GM19025 (cell line): ENCODE results near the gene VWF.
"Not testable (repeated sequence)": the region's sequence is repeated elsewhere in the genome, so short reads cannot be mapped to it uniquely, and the experiment has no call there.

Experiments used
- ATAC-seq: cut with Tn5 transposase; IDR thresholded peaks from one replicate; pipeline ENCODE4 v1.9.1; 2021; ENCODE audit warnings: mild to moderate bottlenecking, low read depth, moderate library complexity; ENCODE audit not compliant: unreplicated experiment

The VWF gene

DNA sequence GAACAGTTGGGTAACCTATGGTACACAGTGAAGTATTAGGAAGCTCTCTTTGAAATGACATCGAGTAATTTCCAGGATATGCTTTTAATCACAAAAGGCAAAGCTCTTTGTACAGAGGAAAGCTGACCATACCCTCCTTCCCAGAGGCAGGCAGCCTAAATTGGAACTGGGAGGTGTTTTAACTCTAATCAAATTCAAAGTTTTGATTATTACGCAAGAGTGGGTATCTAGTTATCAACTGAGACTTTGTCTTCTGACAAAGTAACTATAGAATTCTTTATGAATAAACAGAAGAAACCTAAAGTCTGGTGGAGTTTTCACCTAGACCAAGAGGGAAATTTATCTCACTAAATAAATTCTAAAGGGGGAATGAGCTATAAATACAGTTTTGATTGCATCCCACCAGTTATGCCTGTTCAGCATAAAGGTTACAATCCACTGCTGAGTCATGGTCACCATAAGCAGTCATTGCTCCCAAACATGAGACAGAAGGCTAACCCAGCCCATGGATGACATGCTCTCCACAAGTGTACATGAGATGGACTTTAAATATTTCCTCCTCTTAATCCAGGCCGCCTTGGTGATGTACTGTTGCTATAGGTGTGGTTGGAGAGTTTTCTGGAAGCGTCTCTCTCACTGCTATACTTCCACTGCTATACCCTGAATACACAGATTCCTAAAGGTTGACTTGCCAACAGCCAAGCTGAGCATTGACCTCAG lies 113.7 kb downstream of the VWF start:
- ATAC-seq: not testable (repeated sequence)

DNA sequence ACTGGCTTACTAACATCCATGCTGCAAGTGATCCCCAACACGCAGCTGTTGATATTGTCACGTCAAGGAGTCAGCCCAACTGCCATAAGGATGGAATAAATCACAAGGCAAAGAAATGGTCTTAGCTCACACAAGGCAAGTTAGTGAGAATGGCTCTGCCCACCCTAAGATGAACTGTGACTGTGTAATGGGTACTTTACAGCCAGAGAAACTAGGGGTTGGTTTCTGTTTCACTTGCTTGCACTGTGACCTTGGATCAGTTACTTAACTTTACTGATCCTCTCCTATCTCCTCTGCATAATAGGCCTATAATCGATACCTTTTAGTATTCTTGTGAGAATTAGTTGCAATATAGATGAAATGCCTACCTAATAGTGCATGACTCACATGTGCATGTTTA lies 127.2 kb downstream of the VWF start:
- no peak for ATAC-seq

DNA sequence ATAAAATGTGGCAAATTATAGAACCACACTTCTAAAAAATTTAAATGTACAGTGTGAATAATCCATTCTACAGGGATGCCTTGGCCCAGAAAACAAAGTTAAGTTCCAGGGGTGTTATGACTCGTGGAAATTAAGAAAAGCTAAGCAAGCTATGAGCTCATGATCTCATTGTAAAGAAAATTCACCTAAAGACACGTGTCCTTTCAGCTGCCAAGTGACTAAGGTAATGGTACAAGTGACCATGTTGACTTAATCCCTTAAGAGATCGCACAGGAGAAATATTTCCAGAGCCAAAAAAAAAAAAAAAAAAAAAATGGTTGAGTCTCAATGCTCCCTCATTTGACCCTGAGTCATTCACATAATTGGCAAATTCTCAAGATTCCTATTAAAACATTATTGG lies 128.0 kb downstream of the VWF start:
- no peak for ATAC-seq

DNA sequence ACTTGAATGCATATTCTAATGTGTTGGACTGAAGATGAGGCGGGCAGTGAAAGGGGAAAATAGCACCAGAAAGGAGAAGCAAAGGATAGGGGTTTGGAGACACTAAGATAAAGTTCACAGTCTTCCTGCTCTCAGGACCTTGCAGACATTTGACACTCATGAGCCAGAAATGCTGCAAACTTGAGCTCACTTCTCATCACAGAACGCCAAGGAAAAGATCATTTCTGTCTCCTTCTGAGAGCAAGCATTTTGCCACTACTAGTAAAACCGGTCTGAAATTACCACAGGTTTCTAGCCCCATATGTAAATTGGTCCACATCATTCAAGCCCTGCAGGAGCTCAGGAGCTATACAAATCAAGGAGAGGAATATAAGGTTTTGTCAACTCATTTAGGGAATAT lies 134.8 kb downstream of the VWF start:
- ATAC-seq: no peak

DNA sequence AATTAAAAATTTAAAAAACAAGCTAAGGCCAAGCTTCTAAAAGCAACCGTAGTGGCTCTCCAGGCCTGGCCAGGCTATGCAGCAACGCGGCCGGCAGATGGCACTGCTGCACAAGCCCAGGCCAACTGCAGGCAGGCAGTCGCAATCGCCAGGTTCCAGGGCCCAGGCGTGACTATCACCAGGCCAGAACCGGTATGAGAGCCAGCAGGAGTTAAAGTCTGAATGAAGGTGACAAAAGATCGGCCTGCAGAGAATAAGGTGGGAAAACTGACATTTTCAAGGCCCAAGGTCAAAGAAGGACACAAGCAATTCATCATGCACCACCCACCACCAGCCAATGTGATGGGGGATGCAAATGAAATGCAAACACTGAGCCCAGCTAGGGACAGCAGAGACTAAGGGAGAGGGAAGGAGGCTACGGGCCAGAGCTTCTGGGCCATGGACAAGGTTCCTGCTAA lies 135.8 kb downstream of the VWF start:
- peak; percentile 60 for ATAC-seq

DNA sequence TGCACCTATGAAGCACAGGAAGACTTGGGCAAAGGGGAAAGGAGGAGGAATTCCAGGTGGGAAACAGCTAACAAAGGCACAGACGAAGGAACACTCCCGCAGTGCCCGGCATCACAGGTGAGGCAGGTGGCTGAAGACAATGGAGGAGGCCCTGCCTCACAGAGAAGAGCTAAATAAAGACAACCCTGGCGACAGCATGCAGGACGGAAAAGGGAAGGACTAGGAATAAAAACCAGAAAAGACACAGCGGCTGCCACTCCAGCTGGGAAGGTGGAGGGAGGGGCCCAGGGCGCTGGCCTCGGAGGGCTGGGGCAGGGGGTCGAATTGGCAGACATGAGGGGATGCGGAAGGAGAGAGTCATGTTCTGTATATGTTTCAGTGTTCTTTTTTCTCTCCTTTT lies 136.4 kb downstream of the VWF start:
- no peak for ATAC-seq

DNA sequence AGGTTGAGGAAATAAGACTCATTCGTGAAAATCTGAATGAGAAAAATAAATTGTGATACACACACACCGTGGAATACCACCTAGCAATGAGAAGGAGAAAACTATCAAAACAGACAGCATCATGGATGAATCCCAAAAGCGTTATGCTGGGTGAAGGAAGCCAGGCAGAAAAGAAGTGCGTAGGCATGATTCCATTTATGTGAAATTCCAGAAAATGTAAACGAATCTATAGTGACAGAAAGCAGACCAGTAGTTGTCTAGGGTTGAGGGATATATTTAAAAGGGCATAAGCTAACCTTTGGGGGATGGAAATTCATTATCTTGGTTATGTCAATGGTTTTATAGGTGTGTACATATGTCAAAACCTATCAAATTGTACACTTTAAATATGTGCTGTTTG lies 136.9 kb downstream of the VWF start:
- no peak for ATAC-seq

DNA sequence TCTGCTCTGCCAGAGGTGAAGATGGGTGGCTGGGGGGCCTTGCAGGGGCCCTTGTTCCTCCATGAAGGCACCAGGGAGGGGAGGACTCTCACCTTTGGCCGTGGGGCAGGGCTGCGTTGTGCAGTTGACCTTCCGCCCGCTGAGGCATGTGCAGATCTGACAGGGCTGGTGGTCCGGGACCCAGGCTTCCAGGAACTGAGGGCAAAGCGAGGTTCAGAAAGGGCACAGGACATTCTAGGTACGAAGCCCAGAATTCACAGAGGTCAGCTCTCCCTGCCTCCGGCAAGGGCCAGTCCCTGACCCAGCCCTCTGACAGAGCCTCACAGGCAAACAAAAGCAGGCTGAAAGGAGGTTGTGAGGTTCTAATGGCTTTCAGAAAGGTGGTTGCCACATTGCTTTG lies 139.0 kb downstream of the VWF start:
- ATAC-seq: no peak

DNA sequence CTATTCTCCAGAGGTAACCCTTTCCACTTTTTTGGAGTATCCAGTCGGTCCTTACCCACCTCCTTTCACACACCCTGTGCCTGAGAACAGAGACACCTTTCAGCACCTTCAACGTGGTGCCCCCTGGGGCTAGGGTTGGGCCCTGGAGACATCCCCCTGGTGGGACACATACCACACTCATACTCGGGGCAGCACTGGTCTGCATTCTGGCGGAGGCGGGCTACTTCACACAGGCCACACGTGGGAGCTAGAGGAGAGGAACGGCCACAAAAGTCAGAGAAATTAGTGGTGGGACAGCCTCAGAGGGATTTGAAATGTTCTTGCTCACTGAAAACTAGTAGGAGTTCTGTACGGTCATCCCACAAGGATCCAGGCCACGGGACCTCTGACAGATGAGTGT lies 139.6 kb downstream of the VWF start:
- no peak for ATAC-seq

DNA sequence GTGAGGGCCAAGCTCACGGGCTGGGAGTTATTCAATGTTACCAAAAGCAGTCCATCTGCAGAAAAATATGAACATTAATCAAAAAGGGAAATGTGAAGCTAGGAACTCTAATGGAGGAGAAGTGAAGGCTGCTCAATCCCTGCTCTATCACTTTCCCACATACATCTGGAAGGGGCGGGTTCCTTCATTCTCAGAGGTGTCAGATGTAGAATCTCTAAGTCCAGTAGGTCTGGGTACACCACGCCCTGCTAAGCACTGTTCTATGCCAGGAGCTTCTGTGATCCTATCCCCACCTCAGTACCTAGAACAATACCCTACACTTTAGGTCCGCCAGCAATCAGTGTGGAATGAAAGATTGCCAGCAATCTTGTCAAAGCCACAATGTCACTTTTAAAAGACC lies 142.4 kb downstream of the VWF start:
- no peak for ATAC-seq

DNA sequence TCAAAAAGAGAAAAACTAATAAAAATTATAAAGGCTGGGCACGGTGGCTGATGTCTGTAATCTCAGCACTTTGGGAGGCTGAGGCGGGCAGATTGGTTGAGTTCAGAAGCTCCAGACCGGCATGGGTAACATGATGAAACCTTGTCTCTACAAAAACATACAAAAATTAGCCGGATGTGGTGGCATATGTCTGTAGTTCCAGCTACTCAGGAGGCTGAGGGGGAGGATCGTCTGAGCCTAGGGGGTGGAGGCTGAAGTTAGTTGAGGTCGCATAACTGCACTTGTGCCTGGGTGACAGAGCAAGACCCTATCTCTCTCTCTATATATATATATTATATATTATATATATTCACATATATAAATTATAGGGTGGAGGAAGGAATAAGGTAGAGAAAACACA lies 146.9 kb downstream of the VWF start:
- no peak for ATAC-seq

DNA sequence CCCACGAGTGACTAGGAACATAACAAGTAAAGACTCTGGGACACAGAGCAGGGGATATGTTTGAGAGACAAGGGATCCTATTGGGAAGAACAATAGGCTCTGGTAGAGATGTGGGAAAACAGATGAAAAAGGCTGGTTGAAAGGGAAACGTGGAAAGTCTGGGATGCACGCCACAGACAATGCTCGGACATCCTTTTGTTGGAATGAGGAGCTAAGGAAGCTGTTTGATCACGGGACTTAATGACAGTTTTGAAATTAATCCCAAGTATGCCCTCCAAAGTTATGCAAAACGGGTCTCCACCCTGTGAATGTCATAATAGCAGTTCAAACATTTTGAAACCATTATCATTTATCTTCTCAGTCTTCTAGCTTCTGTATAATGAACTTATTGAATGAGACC lies 147.8 kb downstream of the VWF start:
- no peak for ATAC-seq

DNA sequence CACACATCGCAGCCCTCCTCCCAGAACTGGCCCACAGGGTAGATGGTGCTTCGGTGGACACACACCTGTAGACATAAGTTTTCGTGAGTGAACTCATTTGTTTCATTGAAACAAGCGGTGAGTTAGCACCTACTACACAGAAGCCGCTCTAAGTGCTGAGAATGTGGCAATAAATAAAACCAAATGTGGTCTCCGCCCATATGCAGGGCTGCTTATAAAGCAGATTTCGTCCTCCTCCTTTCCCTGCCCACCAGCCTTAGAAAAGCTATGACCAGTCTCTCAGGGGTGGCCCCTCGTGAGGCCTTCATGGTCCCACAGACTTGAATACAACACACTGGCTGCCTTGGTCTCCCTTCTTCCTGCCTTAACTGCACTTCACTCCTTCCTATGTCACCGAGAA lies 148.3 kb downstream of the VWF start:
- no peak for ATAC-seq

DNA sequence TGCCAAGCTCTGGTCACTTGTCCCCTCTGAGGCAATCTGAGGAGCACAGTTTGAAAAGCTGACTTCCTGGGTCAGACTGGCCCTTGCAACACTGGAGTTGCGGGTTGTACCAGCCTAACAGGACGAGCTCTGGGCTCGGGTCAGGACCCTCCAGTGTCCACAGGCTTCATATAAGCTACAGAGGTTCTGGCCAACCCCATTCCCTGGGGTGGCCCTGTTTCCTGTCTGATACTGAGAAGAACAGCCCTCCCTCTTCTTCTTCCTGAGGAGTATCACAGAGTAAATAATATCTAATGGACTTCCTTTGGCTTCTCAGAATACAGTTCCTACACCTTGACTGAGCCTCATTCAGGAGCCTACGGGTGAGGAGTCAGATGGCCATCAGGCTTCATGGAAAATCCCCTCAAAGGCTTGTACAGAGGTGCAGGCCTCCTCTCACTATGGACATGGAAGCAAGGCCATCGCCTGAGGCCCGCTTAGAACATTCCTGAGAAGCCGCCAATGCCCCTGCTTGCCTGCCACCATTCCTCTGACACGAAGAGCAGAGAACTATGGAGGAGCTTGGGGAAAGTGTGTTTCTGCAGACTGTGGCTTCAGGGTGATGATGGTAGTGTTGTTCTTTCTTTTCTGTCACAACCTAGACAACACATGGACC lies 150.9 kb downstream of the VWF start:
- no peak for ATAC-seq

DNA sequence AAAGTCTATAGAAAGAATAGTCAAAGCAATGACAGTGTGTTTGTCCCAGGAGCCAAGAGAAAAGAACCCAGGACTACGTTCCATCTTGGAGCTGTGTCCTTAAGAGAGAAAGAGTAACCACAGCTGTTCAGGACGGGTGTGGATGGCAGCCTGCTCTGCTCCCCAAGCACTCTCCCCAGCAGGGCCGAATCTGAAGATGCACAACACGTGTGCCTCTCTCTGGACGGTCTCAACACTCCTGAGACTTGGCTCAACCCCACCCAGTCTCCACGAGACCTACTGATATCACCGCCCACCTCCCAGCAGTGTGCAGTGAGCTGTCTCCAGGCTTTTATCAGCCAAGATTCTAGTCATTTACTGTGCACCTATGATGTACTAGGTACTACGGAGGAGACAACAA lies 152.1 kb downstream of the VWF start:
- ATAC-seq: no peak

DNA sequence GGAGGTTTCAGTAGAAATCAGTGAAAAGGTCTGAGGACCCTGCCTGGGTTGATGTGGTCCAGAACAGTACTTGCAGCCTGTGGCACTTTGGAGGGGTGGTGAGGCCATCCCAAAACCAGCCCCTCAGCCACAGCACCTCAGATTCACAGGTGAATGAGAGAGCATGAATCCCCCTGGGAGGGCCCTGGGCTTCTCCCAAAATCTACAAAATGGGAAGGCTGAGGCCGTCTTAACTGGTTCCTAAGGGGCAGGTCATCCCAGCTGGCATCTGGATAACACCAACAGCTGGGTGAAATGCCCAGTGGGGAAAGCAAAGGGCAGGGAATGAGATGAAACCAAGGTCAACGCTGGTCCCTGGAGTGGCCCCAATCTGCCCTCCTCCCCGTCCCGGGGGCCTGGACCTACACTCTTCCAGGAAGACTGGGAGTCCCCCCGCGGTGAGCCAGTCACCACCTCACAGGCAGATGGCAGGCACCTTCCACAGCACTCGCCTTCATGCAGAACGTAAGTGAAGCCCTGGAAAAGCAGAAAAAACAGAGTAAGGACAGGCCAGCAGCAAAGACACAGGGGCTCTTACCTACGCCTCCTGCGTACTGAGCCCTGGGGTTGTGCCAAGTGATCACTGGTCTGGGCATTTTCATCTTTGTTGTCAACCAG lies 153.1 kb downstream of the VWF start:
- no peak for ATAC-seq

DNA sequence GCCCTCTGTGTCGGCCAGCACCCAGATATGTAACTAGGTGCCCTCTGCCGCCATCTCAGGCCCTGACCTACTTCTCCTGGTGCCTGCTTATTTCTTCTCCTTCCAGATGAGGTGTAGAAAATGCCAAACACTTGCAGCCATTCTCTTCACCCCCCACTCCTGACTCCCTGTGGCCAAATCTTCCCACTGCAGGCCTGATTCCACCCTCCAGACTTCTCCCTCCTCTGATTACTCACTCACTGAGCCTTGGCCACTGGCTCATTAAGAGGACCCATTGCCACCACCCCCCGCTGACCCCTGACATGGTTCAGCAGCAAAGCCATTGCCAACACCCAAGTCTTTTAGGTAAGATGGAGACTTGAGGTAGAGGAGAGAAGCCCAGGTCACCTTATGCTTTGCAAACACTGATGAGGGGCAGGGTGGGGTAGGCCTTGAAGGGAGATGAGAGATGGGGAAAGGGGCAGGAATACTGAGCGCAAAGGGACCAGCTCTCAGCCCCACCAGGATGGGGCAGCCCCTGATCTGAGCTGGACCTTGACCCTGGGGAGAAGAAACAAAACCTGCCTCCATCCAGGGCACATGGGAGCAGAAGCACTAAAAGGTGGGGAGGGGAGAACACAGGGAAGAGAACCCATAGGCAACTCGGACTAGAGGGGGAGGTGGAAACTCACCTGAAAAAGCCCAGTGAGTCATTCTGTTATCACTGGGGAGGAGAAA lies 154.3 kb downstream of the VWF start:
- ATAC-seq: no peak

DNA sequence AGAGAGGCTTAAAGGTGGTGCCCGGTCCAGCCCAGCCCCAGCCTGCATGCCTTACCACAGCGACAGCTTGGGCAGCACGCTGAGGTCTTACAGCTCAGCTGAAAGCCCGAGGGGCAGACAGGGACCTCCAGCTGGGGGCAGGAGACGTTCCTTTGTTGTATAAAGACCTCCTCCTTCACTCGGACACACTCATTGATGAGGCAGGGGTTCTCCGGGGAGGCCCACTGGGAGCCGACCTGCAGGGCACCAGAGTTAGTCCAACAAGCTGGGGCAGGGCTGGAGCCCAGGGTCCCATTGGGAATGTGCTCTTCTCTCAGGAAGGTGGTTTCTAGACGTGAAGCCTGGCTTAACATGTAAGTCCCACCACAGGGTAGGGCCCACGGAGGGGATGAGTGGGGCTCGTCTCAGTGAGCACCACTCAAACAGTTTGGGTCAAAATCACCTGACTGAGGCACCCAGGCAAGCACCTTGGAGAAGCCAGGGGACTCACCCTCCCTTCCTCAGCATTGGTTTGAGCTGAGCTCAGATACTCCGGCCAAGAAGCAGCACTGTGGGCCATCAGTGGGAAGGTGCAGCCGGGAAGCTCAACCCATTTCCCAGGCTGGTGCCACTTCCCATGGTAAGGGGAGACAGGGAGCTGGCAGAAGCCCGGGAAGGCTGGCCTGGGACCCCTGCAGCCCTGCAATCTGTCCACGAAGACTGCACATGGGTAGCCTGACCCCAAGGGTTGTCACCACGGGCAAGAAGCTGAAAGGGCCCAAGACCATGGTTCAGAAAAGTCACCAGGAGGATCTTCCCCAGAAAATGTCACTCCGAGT lies 155.1 kb downstream of the VWF start:
- ATAC-seq: no peak

DNA sequence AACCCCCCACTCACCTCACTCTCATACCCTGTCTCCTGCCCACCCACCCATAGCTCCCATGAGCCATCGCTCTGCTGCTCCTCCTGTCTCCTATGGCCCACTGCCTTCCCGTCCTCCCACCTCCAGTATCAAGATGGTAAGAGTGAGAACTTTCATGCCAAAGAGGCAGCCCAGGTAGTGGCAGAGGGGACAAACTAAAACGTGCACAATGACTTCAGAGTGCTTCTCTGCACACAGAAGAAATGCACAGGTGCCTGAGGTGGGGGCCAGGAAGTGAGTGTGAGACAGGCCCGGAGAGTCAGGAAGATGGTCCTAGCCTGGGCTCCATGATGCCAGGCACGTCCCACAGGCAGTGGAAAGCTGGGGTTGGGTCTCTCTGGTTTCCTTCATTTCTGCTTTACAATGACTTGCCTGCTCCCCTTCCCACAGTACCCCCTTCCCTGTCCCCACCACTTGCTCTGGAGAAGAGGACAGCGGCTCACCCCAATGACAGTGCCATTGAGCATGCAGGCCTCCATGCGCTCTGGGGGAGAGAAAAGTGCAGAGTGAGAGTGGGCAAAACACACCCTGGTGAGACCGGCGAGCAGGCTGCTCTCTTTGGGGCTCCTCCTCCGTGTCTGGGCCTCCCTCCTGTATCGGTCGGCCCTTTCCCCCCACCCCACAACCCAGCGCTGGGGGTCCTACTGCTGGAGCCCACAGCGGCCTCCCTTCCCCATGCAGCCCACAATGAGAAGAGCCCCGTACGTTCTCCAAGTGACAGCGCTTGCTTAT lies 156.6 kb downstream of the VWF start:
- ATAC-seq: no peak
